Vagina (tissue), 2 donors: ENCODE data around the gene BICD1.

Experiments used
- POLR2A ChIP-seq, 2 donors: fragments of 450-650 bp; IDR thresholded peaks; one replicate each; pipeline ENCODE4 v1.6.1; 2017; ENCODE audit warnings: antibody characterized with exemption in 2 of 2, mild to moderate bottlenecking in 2 of 2, moderate library complexity in 2 of 2
- TF ChIP-seq, protein P1 (sequence below), 3 experiments: fragments of 450-650 bp in 2 of 3; fragments of 200-600 bp in 1 of 3; sonication (generic) in 1 of 3; IDR thresholded peaks; one replicate each; pipeline ENCODE4 v1.5.1; 2017 to 2019; ENCODE audit warnings: antibody characterized with exemption in 3 of 3, mild to moderate bottlenecking in 2 of 3, moderate library complexity in 2 of 3

DNA sequence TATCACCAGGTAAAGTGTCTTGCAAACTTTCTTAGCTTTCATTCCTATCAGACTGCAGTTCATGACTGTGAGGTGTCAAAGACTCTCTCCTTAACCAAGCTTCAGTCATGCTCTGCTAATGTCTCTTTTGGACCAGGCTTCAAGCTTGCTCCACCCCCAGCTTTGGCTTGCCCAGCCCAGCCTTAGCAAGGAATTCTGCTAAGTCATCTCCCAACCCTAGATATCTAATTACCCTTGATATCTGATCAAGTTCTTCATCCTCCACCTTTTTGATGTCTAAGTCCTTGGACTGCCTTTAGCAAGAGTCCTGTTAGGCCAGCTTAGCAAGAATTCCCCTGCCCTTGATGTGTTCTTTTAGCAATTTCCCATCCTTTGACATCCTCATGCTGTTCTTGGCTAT lies 183.8 kb downstream of the BICD1 start:
- TF ChIP-seq, protein P1, sequence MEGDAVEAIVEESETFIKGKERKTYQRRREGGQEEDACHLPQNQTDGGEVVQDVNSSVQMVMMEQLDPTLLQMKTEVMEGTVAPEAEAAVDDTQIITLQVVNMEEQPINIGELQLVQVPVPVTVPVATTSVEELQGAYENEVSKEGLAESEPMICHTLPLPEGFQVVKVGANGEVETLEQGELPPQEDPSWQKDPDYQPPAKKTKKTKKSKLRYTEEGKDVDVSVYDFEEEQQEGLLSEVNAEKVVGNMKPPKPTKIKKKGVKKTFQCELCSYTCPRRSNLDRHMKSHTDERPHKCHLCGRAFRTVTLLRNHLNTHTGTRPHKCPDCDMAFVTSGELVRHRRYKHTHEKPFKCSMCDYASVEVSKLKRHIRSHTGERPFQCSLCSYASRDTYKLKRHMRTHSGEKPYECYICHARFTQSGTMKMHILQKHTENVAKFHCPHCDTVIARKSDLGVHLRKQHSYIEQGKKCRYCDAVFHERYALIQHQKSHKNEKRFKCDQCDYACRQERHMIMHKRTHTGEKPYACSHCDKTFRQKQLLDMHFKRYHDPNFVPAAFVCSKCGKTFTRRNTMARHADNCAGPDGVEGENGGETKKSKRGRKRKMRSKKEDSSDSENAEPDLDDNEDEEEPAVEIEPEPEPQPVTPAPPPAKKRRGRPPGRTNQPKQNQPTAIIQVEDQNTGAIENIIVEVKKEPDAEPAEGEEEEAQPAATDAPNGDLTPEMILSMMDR (IDR thresholded peaks at IDR 0.05): no peak
- no peak for TF ChIP-seq POLR2A (IDR thresholded peaks at IDR 0.05)
